Putamen (tissue), 1 donor: Measurements from ENCODE around the gene ZBTB7A.
A peak's percentile ranks its signal among the peaks of the same experiment; 100 is the strongest.

ENCODE experiments used
- DNase-seq: peaks from one replicate; pipeline ENCODE4 v3.0.0-alpha.2; 2016; ENCODE audit warnings: low spot score

ZBTB7A gene

GRCh38 chr19:4066682-4067395 is at the start of gene ZBTB7A:
Gene ZBTB7A (minus strand): TSS chr19:4066899. CDS start chr19:4055232, 11,667 bp downstream.
- DNase-seq, result peak; percentile 70

- no peak for DNase-seq
Observed at GRCh38 chr19:4115818-4116385, 49.2 kb upstream of the ZBTB7A start.

- DNase-seq, result peak; percentile 77
Observed at GRCh38 chr19:4115050-4115817, 48.5 kb upstream of the ZBTB7A start.

GRCh38 chr19:4114181-4114580 is 47.5 kb upstream of the ZBTB7A start:
- DNase-seq, result no peak

GRCh38 chr19:4113398-4114088 is 46.8 kb upstream of the ZBTB7A start:
- no peak for DNase-seq

GRCh38 chr19:4112367-4112766 is 45.7 kb upstream of the ZBTB7A start:
- DNase-seq, result no peak

GRCh38 chr19:4109626-4109945 is 42.9 kb upstream of the ZBTB7A start:
- DNase-seq, result no peak

- no peak for DNase-seq
Observed at GRCh38 chr19:4108767-4109625, 42.3 kb upstream of the ZBTB7A start.

- no peak for DNase-seq
Observed at GRCh38 chr19:4103080-4103433, 36.4 kb upstream of the ZBTB7A start.

GRCh38 chr19:4102339-4103079 is 35.8 kb upstream of the ZBTB7A start:
- no peak for DNase-seq

- DNase-seq, result no peak
Observed at GRCh38 chr19:4101496-4101770, 34.7 kb upstream of the ZBTB7A start.

GRCh38 chr19:4100647-4101495 is 34.2 kb upstream of the ZBTB7A start:
- DNase-seq, result peak; percentile 25

GRCh38 chr19:4099041-4099764 is 32.5 kb upstream of the ZBTB7A start:
- DNase-seq, result no peak

GRCh38 chr19:4098493-4098892 is 31.8 kb upstream of the ZBTB7A start:
- DNase-seq, result no peak

- no peak for DNase-seq
Observed at GRCh38 chr19:4097501-4097900, 30.8 kb upstream of the ZBTB7A start.

- no peak for DNase-seq
Observed at GRCh38 chr19:4096049-4096892, 29.6 kb upstream of the ZBTB7A start.

- DNase-seq, result no peak
Observed at GRCh38 chr19:4095488-4095844, 28.8 kb upstream of the ZBTB7A start.

- DNase-seq, result no peak
Observed at GRCh38 chr19:4094761-4095487, 28.2 kb upstream of the ZBTB7A start.
